ENCODE data around the gene BCAP31. TPM values are rescaled to one million over a fixed set of nuclear protein-coding genes. Genes with fewer than 3 reads are reported as not detected.

The BCAP31 gene
- total and polyA plus RNA-seq, 2 donors (not counting 1 experiment from before 2014, with no cell fraction given) = 94.0 to 133 TPM

GRCh38 chrX:153662266-153662665 lies 61.9 kb downstream of the BCAP31 start:
- peak; percentile 24 to 33 for TF ChIP-seq CTCF (conservative IDR thresholded peaks at IDR 0.05 in 1 of 2, IDR thresholded peaks at IDR 0.05 in 1 of 2; ENCODE audit: low read depth in 1 of 2, low read length in 2 of 2)
- peak; percentile 44 for TF ChIP-seq EZH2 (IDR thresholded peaks at IDR 0.05; ENCODE audit: low read length, missing control alignments)
- Histone ChIP-seq H2AFZ (ENCODE audit: low read length) (no peak overlapping the region), H4K20me1 (ENCODE audit: control insufficient read depth, extremely low read depth, insufficient read depth, low read length) (no peaks in the 10 kb centered on the region), H3K4me3 (replicated peaks in 1 of 4; ENCODE audit: control extremely low read depth in 1 of 4, insufficient read depth in 1 of 4, low read depth in 3 of 4, low read length in 4 of 4) (no peak overlapping the region), H3K4me1 (ENCODE audit: control insufficient read depth, extremely low read depth, insufficient read depth, low read length) (no peaks in the 10 kb centered on the region), H3K27me3 (ENCODE audit: control insufficient read depth, insufficient read depth, low read length) (no peaks in the 10 kb centered on the region), H3K4me2 (ENCODE audit: extremely low read depth, insufficient read depth, low read length) (no peak overlapping the region), H3K9ac (ENCODE audit: insufficient read depth, low read length) (no peak overlapping the region), H3K79me2 (ENCODE audit: control insufficient read depth, insufficient read depth, low read length) (no peaks in the 10 kb centered on the region), H3K9me3 (ENCODE audit: control insufficient read depth, insufficient read depth, low read depth, low read length) (no peaks in the 10 kb centered on the region), H3K27ac (ENCODE audit: insufficient read depth, low read length) (no peak overlapping the region), H3K36me3 (ENCODE audit: control insufficient read depth, insufficient read depth, low read length) (no peaks in the 10 kb centered on the region)
- peak in 1 of 2 donors; percentile 12 for DNase-seq (ENCODE audit: low read depth in 2 of 2)

GRCh38 chrX:153659268-153659667 lies 64.9 kb downstream of the BCAP31 start:
- H3K9me3 ChIP-seq (ENCODE audit: control insufficient read depth, insufficient read depth, low read depth, low read length) = no peaks in the 10 kb centered on the region
- no peak for TF ChIP-seq CTCF (conservative IDR thresholded peaks at IDR 0.05 in 1 of 2, IDR thresholded peaks at IDR 0.05 in 1 of 2; ENCODE audit: low read depth in 1 of 2, low read length in 2 of 2)
- TF ChIP-seq EZH2 (IDR thresholded peaks at IDR 0.05; ENCODE audit: low read length, missing control alignments) = no peak
- H3K36me3 ChIP-seq (ENCODE audit: control insufficient read depth, insufficient read depth, low read length) = no peaks in the 10 kb centered on the region
- H4K20me1 ChIP-seq (ENCODE audit: control insufficient read depth, extremely low read depth, insufficient read depth, low read length) = no peaks in the 10 kb centered on the region
- no peaks in the 10 kb centered on the region for H3K4me1 ChIP-seq (ENCODE audit: control insufficient read depth, extremely low read depth, insufficient read depth, low read length)
- H3K4me3 ChIP-seq (replicated peaks in 1 of 4; ENCODE audit: control extremely low read depth in 1 of 4, insufficient read depth in 1 of 4, low read depth in 3 of 4, low read length in 4 of 4) = no peak overlapping the region
- H3K9ac ChIP-seq (ENCODE audit: insufficient read depth, low read length) = no peak overlapping the region
- no peak overlapping the region for H3K27ac ChIP-seq (ENCODE audit: insufficient read depth, low read length)
- no peak for DNase-seq (ENCODE audit: low read depth in 2 of 2)
- H3K27me3 ChIP-seq (ENCODE audit: control insufficient read depth, insufficient read depth, low read length) = no peaks in the 10 kb centered on the region
- H3K4me2 ChIP-seq (ENCODE audit: extremely low read depth, insufficient read depth, low read length) = no peak overlapping the region
- no peaks in the 10 kb centered on the region for H3K79me2 ChIP-seq (ENCODE audit: control insufficient read depth, insufficient read depth, low read length)
- H2AFZ ChIP-seq (ENCODE audit: low read length) = no peak overlapping the region

GRCh38 chrX:153657161-153657560 lies 67.0 kb downstream of the BCAP31 start:
- Histone ChIP-seq H3K36me3 (ENCODE audit: control insufficient read depth, insufficient read depth, low read length) (no peaks in the 10 kb centered on the region), H3K79me2 (ENCODE audit: control insufficient read depth, insufficient read depth, low read length) (no peaks in the 10 kb centered on the region), H3K4me3 (replicated peaks in 1 of 4; ENCODE audit: control extremely low read depth in 1 of 4, insufficient read depth in 1 of 4, low read depth in 3 of 4, low read length in 4 of 4) (no peak overlapping the region), H2AFZ (ENCODE audit: low read length) (no peak overlapping the region), H4K20me1 (ENCODE audit: control insufficient read depth, extremely low read depth, insufficient read depth, low read length) (no peaks in the 10 kb centered on the region), H3K4me1 (ENCODE audit: control insufficient read depth, extremely low read depth, insufficient read depth, low read length) (no peaks in the 10 kb centered on the region), H3K27me3 (ENCODE audit: control insufficient read depth, insufficient read depth, low read length) (peaks cover 2% of the 10 kb centered on the region), H3K9me3 (ENCODE audit: control insufficient read depth, insufficient read depth, low read depth, low read length) (no peaks in the 10 kb centered on the region), H3K9ac (ENCODE audit: insufficient read depth, low read length) (no peak overlapping the region), H3K4me2 (ENCODE audit: extremely low read depth, insufficient read depth, low read length) (no peak overlapping the region), H3K27ac (ENCODE audit: insufficient read depth, low read length) (no peak overlapping the region)
- no peak for DNase-seq (ENCODE audit: low read depth in 2 of 2)
- no peak for TF ChIP-seq EZH2 (IDR thresholded peaks at IDR 0.05; ENCODE audit: low read length, missing control alignments)
- TF ChIP-seq CTCF (conservative IDR thresholded peaks at IDR 0.05 in 1 of 2, IDR thresholded peaks at IDR 0.05 in 1 of 2; ENCODE audit: low read depth in 1 of 2, low read length in 2 of 2) = no peak
